T47D (cell line): ENCODE measurements around the gene NXN.
"Not testable (repeated sequence)": the region's sequence is repeated elsewhere in the genome, so short reads cannot be mapped to it uniquely, and the experiment has no call there.

Experiments used
- DNase-seq, 2 experiments: peaks; one replicate each; pipeline versions ENCODE4 v3.0.0 to v3.0.0-alpha.2; 2011 to 2012; ENCODE audit warnings: low read depth in 1 of 2, low spot score in 1 of 2
- JUND ChIP-seq: IDR thresholded peaks from 2 replicates; pipeline ENCODE4 v1.6.1; 2012; ENCODE audit warnings: low read depth
- in situ Hi-C: cut with HindIII; loops from 2 replicates; pipeline ENCODE4 v1.10.0; 2016; ENCODE audit warnings: low sequenced_read_pairs, low pct_unique_long_range_greater_than_20kb

Gene NXN

GRCh38 chr17:983921-984320 is 4.3 kb upstream of the NXN start:
- in situ Hi-C loops = no loop called here
- DNase-seq = no peak

DNA sequence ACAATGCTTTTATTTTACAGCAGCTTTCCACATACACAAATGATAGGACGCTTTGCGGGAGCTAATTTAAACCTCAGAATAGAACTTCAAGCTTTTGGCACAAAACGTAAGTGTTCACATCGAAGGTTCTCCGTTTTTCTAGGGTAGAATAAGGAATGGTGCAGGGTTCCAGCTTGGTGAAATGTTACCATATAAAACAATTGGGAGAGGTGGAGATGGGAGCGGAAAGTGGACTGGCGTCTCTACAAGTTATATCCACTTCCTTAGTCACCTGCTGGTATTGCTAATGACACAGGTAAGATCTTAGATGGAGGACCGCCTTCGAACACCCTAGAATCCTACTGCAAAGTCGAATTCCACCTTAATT is 1.7 kb upstream of the NXN start:
- in situ Hi-C loops = no loop called here
- no peak for TF ChIP-seq JUND
- DNase-seq = no peak

More at GRCh38 chr17:983921-984320, 4.3 kb upstream of the NXN start:
- TF ChIP-seq JUND = no peak

- DNase-seq = peak in 1 of 2 experiments; percentile 88
- in situ Hi-C loops = no loop called here
- TF ChIP-seq JUND = no peak
Measured at GRCh38 chr17:980406-981291, 1.1 kb upstream of the NXN start.

- in situ Hi-C loops = no loop called here
- DNase-seq = no peak
- no peak for TF ChIP-seq JUND
Measured at GRCh38 chr17:979212-979538, 401 bp downstream of the NXN start.

DNA sequence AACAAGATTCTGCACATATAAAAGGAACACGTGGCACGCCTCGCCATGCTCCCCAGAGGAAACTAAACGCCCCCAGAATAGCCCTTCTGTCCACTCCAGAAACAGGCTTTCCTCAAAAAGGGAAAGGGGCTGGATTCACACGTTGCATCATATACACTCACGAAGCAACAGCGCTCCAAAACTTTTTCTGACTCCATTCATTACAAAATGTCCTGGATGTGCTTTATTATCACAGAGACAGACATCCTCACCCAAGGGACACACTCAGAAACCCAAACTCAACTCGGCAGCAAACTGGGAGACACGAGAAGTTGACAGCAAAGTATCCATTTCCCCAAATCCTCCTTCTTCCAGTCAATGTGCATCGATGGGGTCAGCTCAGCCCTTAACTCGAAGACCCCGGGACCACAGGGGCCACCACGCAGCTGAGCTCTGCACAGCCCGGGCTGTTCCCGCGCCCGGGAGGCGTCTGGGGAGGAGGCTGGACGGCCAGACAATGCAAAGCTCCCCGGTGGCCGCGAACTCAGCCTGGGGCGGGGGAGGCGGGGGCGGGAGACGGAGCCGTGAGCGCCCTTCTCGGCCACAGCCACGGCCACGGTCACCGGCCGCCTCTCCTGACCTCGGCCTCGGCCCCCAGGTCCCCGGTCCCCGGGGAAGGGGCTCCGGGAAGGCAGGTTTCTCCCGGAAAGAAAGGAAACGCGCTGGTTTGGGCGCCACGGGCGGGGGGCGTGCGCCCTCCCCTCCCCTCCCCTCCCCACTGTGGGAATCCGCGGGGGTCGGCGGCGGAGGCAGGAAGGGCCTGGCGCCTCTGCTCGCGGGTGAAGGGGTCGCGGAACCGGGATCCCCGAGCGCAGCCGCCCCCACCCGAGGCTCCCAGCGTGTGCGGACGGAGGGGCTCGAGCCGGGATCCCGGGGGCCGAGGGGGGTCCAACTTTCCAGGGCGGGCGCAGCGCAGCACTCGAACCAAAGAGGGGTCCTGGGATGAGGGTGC is 1.2 kb downstream of the NXN start:
- no peak for DNase-seq
- in situ Hi-C loops = no loop called here
- TF ChIP-seq JUND = no peak

- DNase-seq = no peak
- in situ Hi-C loops = no loop called here
- TF ChIP-seq JUND = no peak
Measured at GRCh38 chr17:977166-977565, 2.4 kb downstream of the NXN start.

DNA sequence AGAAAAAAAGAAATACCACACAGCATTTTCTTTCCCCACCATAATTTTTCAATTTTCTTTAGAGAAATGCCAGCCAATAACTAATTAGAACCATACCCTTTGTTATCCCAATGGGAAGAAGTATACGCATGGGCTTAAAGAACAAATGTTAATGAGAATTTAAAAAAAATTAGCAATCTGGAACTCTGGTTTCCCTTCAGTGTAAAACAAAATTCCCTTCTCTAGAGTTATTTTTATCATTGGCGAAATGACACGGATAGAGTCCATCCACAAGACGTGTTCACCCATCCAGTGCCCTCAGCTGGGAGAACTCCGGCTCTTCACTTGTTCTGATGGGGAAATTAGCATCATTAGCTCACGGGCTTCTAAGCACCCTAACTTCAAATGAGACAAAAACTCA is 3.3 kb downstream of the NXN start:
- TF ChIP-seq JUND = no peak
- no peak for DNase-seq
- in situ Hi-C loops = no loop called here

DNA sequence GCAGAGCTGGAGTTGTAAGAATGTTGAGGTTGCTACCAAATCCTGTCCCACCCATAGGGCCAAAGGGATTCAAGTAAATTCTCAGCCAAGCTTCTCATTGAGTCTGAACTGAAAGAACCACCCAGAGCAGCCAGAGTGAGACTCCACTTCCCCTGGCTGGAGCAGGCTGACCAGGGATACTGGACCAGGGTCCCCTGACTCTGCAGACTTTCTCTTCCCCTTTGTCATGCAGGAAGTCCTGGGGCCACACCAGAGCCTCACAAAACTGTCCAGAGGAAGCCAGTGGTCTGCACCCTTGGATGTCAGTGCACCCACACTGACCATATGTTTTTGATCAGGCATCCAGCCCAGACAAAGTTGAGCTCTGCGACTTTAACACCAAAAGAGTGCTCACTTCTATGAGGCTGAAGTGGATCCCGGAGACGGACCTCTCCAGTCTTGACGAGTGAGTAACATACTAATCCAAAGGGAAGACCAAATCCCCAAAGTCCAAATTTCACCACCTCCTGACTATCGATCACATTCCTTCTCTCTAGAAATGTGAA is 4.1 kb downstream of the NXN start:
- in situ Hi-C loops = no loop called here
- TF ChIP-seq JUND = no peak
- DNase-seq = no peak

GRCh38 chr17:974778-975177 is 4.8 kb downstream of the NXN start:
- DNase-seq, in situ Hi-C loops: not testable (repeated sequence)

DNA sequence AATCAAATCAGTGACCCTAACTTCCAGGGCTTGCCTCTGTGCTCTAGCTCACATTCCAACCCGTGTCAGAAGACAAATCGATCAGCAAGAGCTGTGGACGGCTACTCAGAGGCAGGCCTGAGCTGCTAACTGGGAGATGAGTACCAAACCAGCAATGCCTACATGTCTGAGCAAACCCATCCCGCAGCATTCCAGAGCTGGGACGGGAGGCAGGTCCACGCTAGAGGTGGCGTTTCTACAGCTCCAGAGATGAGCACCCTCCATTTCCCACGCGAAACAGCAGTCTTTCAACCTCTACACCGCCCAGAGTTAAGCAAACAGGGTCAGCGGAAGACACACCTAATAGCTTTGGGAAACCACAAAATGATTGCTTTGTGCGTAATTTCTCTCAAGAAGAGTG is 6.5 kb downstream of the NXN start:
- in situ Hi-C loops = no loop called here
- DNase-seq = peak in 1 of 2 experiments; percentile 68
- TF ChIP-seq JUND = no peak

DNA sequence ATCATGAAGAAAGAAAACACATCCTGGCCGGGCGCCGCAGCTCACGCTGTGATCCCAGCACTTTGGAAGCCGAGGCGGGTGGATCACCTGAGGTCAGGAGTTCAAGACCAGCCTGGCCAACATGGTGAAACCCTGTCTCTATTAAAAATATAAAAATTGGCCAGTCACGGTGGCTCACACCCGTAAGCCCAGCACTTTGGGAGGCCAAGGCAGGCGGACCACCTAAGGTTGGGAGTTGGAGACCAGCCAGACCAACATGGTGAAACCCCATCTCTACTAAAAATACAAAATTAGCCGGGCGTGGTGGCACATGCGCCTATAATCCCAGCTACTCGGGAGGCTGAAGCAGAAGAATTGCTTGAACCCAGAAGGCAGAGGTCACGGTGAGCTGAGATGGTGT is 7.7 kb downstream of the NXN start:
- in situ Hi-C loops = not testable (repeated sequence)

DNA sequence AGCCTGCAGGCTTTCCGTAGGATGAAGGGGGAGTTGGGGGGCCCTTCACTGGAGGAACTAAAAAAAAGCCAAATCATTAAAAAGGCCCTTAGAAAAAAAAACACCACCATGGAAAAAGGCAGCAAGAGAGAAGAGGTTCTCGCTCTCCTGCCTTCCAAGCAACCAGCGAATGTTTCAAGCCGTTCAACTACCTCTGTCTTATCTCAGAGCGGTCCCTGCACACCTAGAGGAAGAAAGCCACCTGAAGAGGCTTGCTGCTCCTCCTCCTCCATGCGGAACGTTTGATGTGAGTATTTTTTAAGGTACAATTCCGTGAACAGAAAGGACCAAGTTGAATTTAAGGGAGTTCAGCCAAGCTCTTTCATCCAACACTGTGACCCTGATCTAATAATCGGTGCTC is 9.2 kb downstream of the NXN start:
- in situ Hi-C loops = no loop called here
- DNase-seq = no peak
- TF ChIP-seq JUND = no peak

More for the DNA sequence above, 7.7 kb downstream of the NXN start:
- DNase-seq = not testable (repeated sequence)
